GM12878 (cell line): ENCODE results near the gene IL1RAP. TPM values are rescaled to one million over a fixed set of nuclear protein-coding genes. Genes with fewer than 3 reads are reported as not detected.

Source experiments
- ATAC-seq: fragments of 200-7000 bp; cut with Tn5 transposase; 3 replicates; pipeline ENCODE4 v1.9.1; 2020; ENCODE audit warnings: mild to moderate bottlenecking, moderate library complexity
- BruUV-seq: library from RNA; stranded (reverse); fragments of 400-500 nt; replicated peaks from 2 replicates; lab custom pipeline; 2021; lab: Mats Ljungman, UMichigan
- CTCF ChIA-PET: fragments of 300-600 bp; sonication (Branson Sonifier 250); formaldehyde crosslinking; extraction: SDS; loops from one replicate; lab custom pipeline; 2021; ENCODE audit warnings: inconsistent platforms; lab: Yijun Ruan, JAX
- POLR2A ChIA-PET: fragments of 350-600 bp; formaldehyde crosslinking; extraction: SDS; loops from one replicate; lab custom pipeline; 2021; ENCODE audit warnings: inconsistent platforms; lab: Charles Lee
- RAD21 ChIA-PET: fragments of 300-600 bp; sonication (Branson Sonifier 250); formaldehyde crosslinking; loops from one replicate; lab custom pipeline; 2023; ENCODE audit warnings: antibody characterized with exemption; ENCODE audit not compliant: unreplicated experiment; lab: Charles Lee
- SMC1A ChIA-PET: fragments of 300-600 bp; sonication (Branson Sonifier 250); formaldehyde crosslinking; loops from one replicate; lab custom pipeline; 2023; ENCODE audit not compliant: unreplicated experiment, uncharacterized antibody; lab: Charles Lee
- DNase-seq: peaks from one replicate; pipeline ENCODE4 v3.0.0-alpha.2; 2011; ENCODE audit warnings: low read depth, low spot score
- FAIRE-seq: peaks from 3 replicates; lab custom pipeline; 2011; peaks lifted over from hg19 to GRCh38; lab: Jason Lieb, UNC
- H2AFZ ChIP-seq: 2 replicates; pipeline ENCODE4 v1.6.0; 2011; ENCODE audit warnings: low read depth, low read length, control low read depth; ENCODE audit not compliant: control insufficient read depth
- H3K27ac ChIP-seq: 2 replicates; pipeline ENCODE4 v1.5.1; 2011; ENCODE audit warnings: control low read depth; ENCODE audit not compliant: control insufficient read depth, insufficient read depth
- H3K27me3 ChIP-seq, 2 experiments: replicated peaks in 1 of 2; 2 replicates each; pipeline versions ENCODE4 v1.6.0 to v1.6.1; 2011; ENCODE audit warnings: low read length in 1 of 2; ENCODE audit not compliant: control insufficient read depth in 2 of 2, insufficient read depth in 2 of 2
- H3K36me3 ChIP-seq, 2 experiments: 2 replicates each; pipeline ENCODE4 v1.5.1; 2011; ENCODE audit warnings: low read length in 1 of 2; ENCODE audit not compliant: control insufficient read depth in 2 of 2, insufficient read depth in 2 of 2
- H3K4me1 ChIP-seq: 2 replicates; pipeline ENCODE4 v1.6.1; 2011; ENCODE audit warnings: mild to moderate bottlenecking, low read length, moderate library complexity, mixed read lengths; ENCODE audit not compliant: control insufficient read depth, insufficient read depth
- H3K4me2 ChIP-seq: 2 replicates; pipeline ENCODE4 v1.6.0; 2011; ENCODE audit warnings: control low read depth; ENCODE audit not compliant: control insufficient read depth, insufficient read depth
- H3K4me3 ChIP-seq: fragments of 200-600 bp; sonication (generic); 2 replicates; pipeline ENCODE4 v1.5.1; 2016
- H3K79me2 ChIP-seq: 2 replicates; pipeline ENCODE4 v1.6.0; 2011; ENCODE audit warnings: low read length; ENCODE audit not compliant: control insufficient read depth, insufficient read depth
- H3K9ac ChIP-seq: 2 replicates; pipeline ENCODE4 v1.8.0; 2011; ENCODE audit warnings: low read length, control low read depth, mixed read lengths; ENCODE audit not compliant: control insufficient read depth, insufficient read depth
- H3K9me3 ChIP-seq: replicated peaks from 3 replicates; pipeline ENCODE4 v1.5.1; 2011; ENCODE audit warnings: mild to moderate bottlenecking, low read length; ENCODE audit not compliant: control insufficient read depth, insufficient read depth
- H4K20me1 ChIP-seq: 2 replicates; pipeline ENCODE4 v1.6.0; 2011; ENCODE audit not compliant: control insufficient read depth, insufficient read depth
- CBX5 ChIP-seq: sonication (generic); IDR thresholded peaks from 2 replicates; pipeline ENCODE4 v1.6.1; 2016; ENCODE audit warnings: low read depth, moderate library complexity, mild to moderate bottlenecking, inconsistent platforms
- DPF2 ChIP-seq: fragments of 450-650 bp; IDR thresholded peaks from 2 replicates; pipeline ENCODE4 v1.6.1; 2017; ENCODE audit warnings: mild to moderate bottlenecking
- EP300 ChIP-seq, 2 experiments: fragments of 150-350 bp in 1 of 2; IDR thresholded peaks; 2 replicates each; pipeline ENCODE4 v1.6.1; 2011 to 2012; ENCODE audit warnings: low read depth in 2 of 2, low read length in 2 of 2, borderline replicate concordance in 1 of 2, improper control_type of control experiment in 1 of 2, inconsistent platforms in 1 of 2; ENCODE audit not compliant: control insufficient read depth in 1 of 2
- IRF5 ChIP-seq: fragments of 450-650 bp; IDR thresholded peaks from 2 replicates; pipeline ENCODE4 v1.6.1; 2017; ENCODE audit warnings: borderline replicate concordance
- JUND ChIP-seq: IDR thresholded peaks from 2 replicates; pipeline ENCODE4 v1.6.1; 2012; ENCODE audit warnings: low read depth, mild to moderate bottlenecking, low read length, improper control_type of control experiment, moderate library complexity
- PAX8 ChIP-seq: fragments of 450-650 bp; IDR thresholded peaks from 2 replicates; pipeline ENCODE4 v1.6.1; 2017; ENCODE audit warnings: mild to moderate bottlenecking, moderate library complexity
- SREBF2 ChIP-seq: IDR thresholded peaks from 2 replicates; pipeline ENCODE4 v1.6.1; 2012; ENCODE audit warnings: mild to moderate bottlenecking, low read length
- USF2 ChIP-seq: IDR thresholded peaks from 2 replicates; pipeline ENCODE4 v1.6.1; 2011; ENCODE audit warnings: low read depth, low read length, improper control_type of control experiment, borderline replicate concordance
- YY1 ChIP-seq: IDR thresholded peaks from 2 replicates; pipeline ENCODE4 v1.6.1; 2011; ENCODE audit warnings: low read depth, mild to moderate bottlenecking, low read length
- ZNF384 ChIP-seq: IDR thresholded peaks from 2 replicates; pipeline ENCODE4 v1.6.1; 2012; ENCODE audit warnings: low read depth, mild to moderate bottlenecking, low read length, improper control_type of control experiment, borderline replicate concordance
- WGBS: methylation state at CpG from one replicate; pipeline ENCODE4 v1.1.6; 2016; ENCODE audit warnings: low lambda C conversion rate; ENCODE audit not compliant: insufficient replicate concordance, insufficient coverage; ENCODE audit errors: missing lambda C conversion rate; 5-methylcytosine and 5-hydroxymethylcytosine counted together
- in situ Hi-C: fragments of 300-500 bp; cut with MboI; formaldehyde crosslinking; loops from 9 replicates; pipeline ENCODE4 v1.14.3; 2018; ENCODE audit warnings: mixed read lengths
- intact Hi-C: fragments of 100-400 bp; cut with micrococcal nuclease; formaldehyde crosslinking; loops from one replicate; pipeline ENCODE4 v1.14.2; 2022; ENCODE audit not compliant: unreplicated experiment
- polyA plus RNA-seq, 11 experiments: library from polyadenylated mRNA; depleted of rRNA in 4 of 11; unstranded in 6 of 11; stranded (reverse) in 5 of 11; fragments of >200 nt; fragmentation: Nextera tagmentation in 4 of 11; fragmentation: Illumina TruSeq in 1 of 11; extraction: Ambion mirVana in 4 of 11; extraction: Trizol in 1 of 11; gene quantifications; 1 replicate in 1 of 11; 2 replicates in 10 of 11; pipeline versions ENCODE4 v1.2.1 to v1.2.3, GENCODE V29; 2011 to 2016; ENCODE audit warnings: inconsistent platforms in 2 of 11, missing spikeins in 2 of 11, low read depth in 1 of 11
- total RNA-seq, 4 experiments: library from RNA; depleted of rRNA in 3 of 4; stranded (reverse); fragments of >200 nt in 3 of 4; fragmentation: Illumina TruSeq in 1 of 4; extraction: Trizol in 1 of 4; gene quantifications; 2 replicates each; pipeline versions ENCODE4 v1.2.1 to v1.2.3, GENCODE V29; 2013 to 2021

The IL1RAP gene
- total and polyA plus RNA-seq, 10 of the 15 experiments (the other 5 are each of a cell fraction or from before 2014, with no cell fraction given): 0.17 to 1.0 (median 0.44) TPM; not detected in 1

GRCh38 chr3:190606596-190606995 is 92.7 kb downstream of the IL1RAP start:
- CTCF ChIA-PET: no interaction called here
- in situ Hi-C loops: no loop called here

More at GRCh38 chr3:190606596-190606995, 92.7 kb downstream of the IL1RAP start:
- ChIA-PET POLR2A (no interaction called here), SMC1A (no interaction called here), RAD21 (no interaction called here)
- intact Hi-C loops: no loop called here
- Histone ChIP-seq H3K36me3 (no peaks in the 10 kb centered on the region), H3K27ac (no peak overlapping the region), H3K79me2 (no peaks in the 10 kb centered on the region), H3K4me3 (no peak overlapping the region), H3K9ac (no peak overlapping the region), H3K9me3 (no peaks in the 10 kb centered on the region), H3K4me1 (no peaks in the 10 kb centered on the region), H3K4me2 (no peak overlapping the region), H4K20me1 (no peaks in the 10 kb centered on the region), H2AFZ (no peak overlapping the region), H3K27me3 (no peaks in the 10 kb centered on the region)
- ATAC-seq: no peak
- no peak for TF ChIP-seq CBX5
- no peak for TF ChIP-seq JUND
- TF ChIP-seq SREBF2: no peak
- TF ChIP-seq DPF2: no peak
- TF ChIP-seq PAX8: no peak
- no peak for TF ChIP-seq IRF5
- no peak for TF ChIP-seq ZNF384
- TF ChIP-seq YY1: no peak
- no peak for TF ChIP-seq EP300 (IDR thresholded peaks at IDR 0.05; ENCODE audit: borderline replicate concordance in 1 of 2, control insufficient read depth in 1 of 2, low read depth in 2 of 2, low read length in 2 of 2)
- no peak for TF ChIP-seq USF2
- no peak for FAIRE-seq
- no peak for DNase-seq
- BruUV-seq: no TSS peak
- WGBS: 31% methylated on average over 3 of the region's 3 CpGs
